Thyroid gland (tissue), 4 donors: ENCODE results near the gene SRF. TPM values are rescaled to one million over a fixed set of nuclear protein-coding genes. Genes with fewer than 3 reads are reported as not detected.

Experiments used
- DNase-seq, 2 donors: peaks; one replicate each; pipeline ENCODE4 v3.0.0-alpha.2; 2019
- H3K27ac ChIP-seq, 3 donors: fragments of 200-600 bp; sonication (generic); 1 replicate in 2 of 3; 2 replicates in 1 of 3; pipeline ENCODE4 v1.5.1; 2016 to 2019; ENCODE audit warnings: mild to moderate bottlenecking in 1 of 3, moderate library complexity in 1 of 3
- H3K27me3 ChIP-seq: fragments of 200-600 bp; sonication (generic); one replicate; pipeline ENCODE4 v1.5.1; 2019
- H3K36me3 ChIP-seq, 2 donors: fragments of 200-600 bp; sonication (generic); one replicate each; pipeline ENCODE4 v1.5.1; 2016 to 2019
- H3K4me1 ChIP-seq, 2 donors: fragments of 200-600 bp; sonication (generic); one replicate each; pipeline ENCODE4 v1.5.1; 2017 to 2019
- H3K4me3 ChIP-seq, 3 donors: fragments of 200-600 bp; sonication (generic); replicated peaks in 1 of 3; 1 replicate in 2 of 3; 2 replicates in 1 of 3; pipeline ENCODE4 v1.5.1; 2016; ENCODE audit warnings: mild to moderate bottlenecking in 1 of 3
- H3K9me3 ChIP-seq: fragments of 200-600 bp; sonication (generic); one replicate; pipeline ENCODE4 v1.5.1; 2017
- CTCF ChIP-seq, 6 experiments: fragments of 200-600 bp in 3 of 6; fragments of 450-650 bp in 3 of 6; sonication (generic) in 3 of 6; IDR thresholded peaks; one replicate each; pipeline ENCODE4 v1.5.1; 2016 to 2019; ENCODE audit warnings: antibody characterized with exemption in 6 of 6, mild to moderate bottlenecking in 2 of 6, inconsistent platforms in 1 of 6, moderate library complexity in 1 of 6
- POLR2A ChIP-seq, 2 donors: fragments of 450-650 bp; IDR thresholded peaks; one replicate each; pipeline ENCODE4 v1.6.1; 2017; ENCODE audit warnings: antibody characterized with exemption in 2 of 2, mild to moderate bottlenecking in 2 of 2, moderate library complexity in 1 of 2
- WGBS, 2 donors: methylation state at CpG; one replicate each; pipeline ENCODE4 v1.1.5; 2017; 5-methylcytosine and 5-hydroxymethylcytosine counted together
- intact Hi-C: fragments of 100-400 bp; cut with DNase I; formaldehyde crosslinking; loops from one replicate; pipeline ENCODE4 v1.15.1; 2023
- total RNA-seq, 4 donors: library from RNA; depleted of rRNA; stranded (reverse); fragments of >200 nt; gene quantifications; one replicate each; pipeline ENCODE4 v1.2.3, GENCODE V29; 2016

The SRF gene
- total RNA-seq, 4 donors from 2014 or later, result 21.5 to 34.1 (median 22.6) TPM

- no peak for DNase-seq
- H3K4me3 ChIP-seq, result no peak overlapping the region
- H3K27ac ChIP-seq, result no peak overlapping the region
- no peak for TF ChIP-seq POLR2A (IDR thresholded peaks at IDR 0.05)
- no peak for TF ChIP-seq CTCF (IDR thresholded peaks at IDR 0.05)
- intact Hi-C loops, result no loop called here
- no peaks in the 10 kb centered on the region for H3K9me3 ChIP-seq
- H3K36me3 ChIP-seq, result peaks cover 25 to 35% of the 10 kb centered on the region in 2 donors
- 95% methylated on average over 9 of the region's 9 CpGs for WGBS, 2 donors
- no peaks in the 10 kb centered on the region for H3K4me1 ChIP-seq
- no peaks in the 10 kb centered on the region for H3K27me3 ChIP-seq
Observed at GRCh38 chr6:43192911-43193310, 21.8 kb downstream of the SRF start.

- no peak for DNase-seq
Observed at GRCh38 chr6:43193929-43194328, 22.9 kb downstream of the SRF start.

GRCh38 chr6:43196337-43196736 lies 25.3 kb downstream of the SRF start:
- intact Hi-C loops, result no loop called here
- Histone ChIP-seq H3K36me3 (peaks cover 34 to 40% of the 10 kb centered on the region in 2 donors), H3K27me3 (no peaks in the 10 kb centered on the region), H3K27ac (no peak overlapping the region), H3K4me3 (no peak overlapping the region), H3K4me1 (no peaks in the 10 kb centered on the region), H3K9me3 (no peaks in the 10 kb centered on the region)
- TF ChIP-seq CTCF (IDR thresholded peaks at IDR 0.05), result no peak
- WGBS, 2 donors, result 81 to 96% methylated on average over 5 of the region's 5 CpGs
- no peak for DNase-seq

More at GRCh38 chr6:43193929-43194328, 22.9 kb downstream of the SRF start:
- Histone ChIP-seq H3K27ac (no peak overlapping the region), H3K9me3 (no peaks in the 10 kb centered on the region), H3K36me3 (peaks cover 26 to 27% of the 10 kb centered on the region in 2 donors), H3K4me3 (no peak overlapping the region), H3K4me1 (no peaks in the 10 kb centered on the region), H3K27me3 (no peaks in the 10 kb centered on the region)
- WGBS, 2 donors, result 87 to 93% methylated on average over 5 of the region's 5 CpGs
- TF ChIP-seq POLR2A (IDR thresholded peaks at IDR 0.05), result no peak
- TF ChIP-seq CTCF (IDR thresholded peaks at IDR 0.05), result no peak
- intact Hi-C loops, result no loop called here

GRCh38 chr6:43199912-43200311 lies 28.8 kb downstream of the SRF start:
- Histone ChIP-seq H3K4me3 (no peak overlapping the region), H3K27ac (no peak overlapping the region), H3K9me3 (no peaks in the 10 kb centered on the region), H3K36me3 (peaks cover 32 to 43% of the 10 kb centered on the region in 2 donors), H3K27me3 (no peaks in the 10 kb centered on the region), H3K4me1 (no peaks in the 10 kb centered on the region)
- DNase-seq, result no peak
- intact Hi-C loops, result no loop called here
- TF ChIP-seq POLR2A (IDR thresholded peaks at IDR 0.05), result no peak
- WGBS, 2 donors, result 81 to 85% methylated on average over 6 of the region's 6 CpGs

GRCh38 chr6:43200541-43200940 lies 29.5 kb downstream of the SRF start:
- H3K27me3 ChIP-seq, result no peaks in the 10 kb centered on the region
- intact Hi-C loops, result no loop called here
- TF ChIP-seq POLR2A (IDR thresholded peaks at IDR 0.05) (no peak), CTCF (IDR thresholded peaks at IDR 0.05) (no peak)
- no peak overlapping the region for H3K27ac ChIP-seq
- H3K4me3 ChIP-seq, result no peak overlapping the region
- H3K4me1 ChIP-seq, result no peaks in the 10 kb centered on the region
- DNase-seq, result no peak
- WGBS, 2 donors, result 94 to 98% methylated on average over 6 of the region's 6 CpGs
- no peaks in the 10 kb centered on the region for H3K9me3 ChIP-seq
- peaks cover 33 to 40% of the 10 kb centered on the region in 2 donors for H3K36me3 ChIP-seq

GRCh38 chr6:43202451-43202850 lies 31.4 kb downstream of the SRF start:
- H3K4me3 ChIP-seq, result no peak overlapping the region
- no peak overlapping the region for H3K27ac ChIP-seq
- DNase-seq, result no peak
- no peaks in the 10 kb centered on the region for H3K9me3 ChIP-seq
- peaks cover 17 to 29% of the 10 kb centered on the region in 2 donors for H3K36me3 ChIP-seq
- H3K27me3 ChIP-seq, result no peaks in the 10 kb centered on the region
- WGBS, 2 donors, result 92 to 93% methylated on average over 5 of the region's 5 CpGs
- intact Hi-C loops, result no loop called here
- TF ChIP-seq POLR2A (IDR thresholded peaks at IDR 0.05), result no peak
- no peak for TF ChIP-seq CTCF (IDR thresholded peaks at IDR 0.05)
- no peaks in the 10 kb centered on the region for H3K4me1 ChIP-seq
